PC-9 (cell line): ENCODE data around the gene STAB1.

Experiments used
- CTCF ChIP-seq: fragments of 200-600 bp; sonication (generic); conservative IDR thresholded peaks from 2 replicates; pipeline ENCODE4 v1.6.1; 2017; ENCODE audit warnings: mixed run types, antibody characterized with exemption, mild to moderate bottlenecking, moderate library complexity
- EZH2 ChIP-seq: fragments of 200-600 bp; sonication (generic); IDR thresholded peaks from 2 replicates; pipeline ENCODE4 v1.8.0; 2017; ENCODE audit warnings: antibody characterized with exemption, low read depth

- TF ChIP-seq CTCF (no peak), EZH2 (no peak)
Observed at GRCh38 chr3:52541050-52541449, 45.9 kb downstream of the STAB1 start.
